ENCODE data around the gene PXK.
"Not testable (repeated sequence)": the region's sequence is repeated elsewhere in the genome, so short reads cannot be mapped to it uniquely, and the experiment has no call there.

The PXK gene

DNA sequence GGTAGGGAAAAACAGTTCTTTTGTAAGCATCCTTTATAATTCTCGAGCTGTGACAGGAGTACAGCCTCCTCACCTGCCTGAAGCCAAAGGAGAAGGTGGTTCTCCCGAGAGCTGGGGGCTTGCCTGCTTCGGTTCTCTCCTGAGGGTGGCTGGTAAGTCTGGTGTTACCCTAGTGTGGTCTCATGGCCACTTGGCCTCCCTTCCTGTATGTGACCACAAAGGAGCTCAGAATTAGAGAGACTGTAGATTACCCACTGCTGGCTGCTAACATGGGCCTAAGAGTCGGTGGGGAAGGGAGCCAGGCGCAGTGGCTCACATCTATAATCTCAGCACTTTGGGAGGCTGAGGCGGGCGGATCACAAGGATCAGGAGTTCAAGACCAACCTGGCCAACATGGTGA is 88.3 kb downstream of the PXK start:
- DNase-seq, result no peak

- no peak for DNase-seq
Observed at GRCh38 chr3:58422756-58423325, 90.1 kb downstream of the PXK start.

DNA sequence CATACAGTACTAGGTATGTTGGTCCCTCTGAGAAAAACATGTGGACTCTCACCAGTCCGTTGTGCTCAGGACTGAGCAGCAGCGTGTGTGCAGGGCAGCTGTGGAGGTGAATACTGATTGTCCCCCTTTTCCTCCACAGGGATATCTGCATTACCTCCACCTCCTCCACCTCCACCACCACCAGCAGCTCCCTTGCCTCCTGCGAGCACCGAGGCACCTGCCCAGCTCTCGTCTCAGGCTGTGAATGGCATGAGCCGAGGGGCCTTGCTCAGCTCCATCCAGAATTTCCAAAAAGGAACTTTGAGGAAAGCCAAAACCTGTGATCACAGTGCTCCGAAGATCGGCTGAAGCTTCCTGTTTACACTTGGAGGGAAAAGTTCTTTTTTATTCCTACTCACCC is 91.9 kb downstream of the PXK start:
- no peak for DNase-seq

DNA sequence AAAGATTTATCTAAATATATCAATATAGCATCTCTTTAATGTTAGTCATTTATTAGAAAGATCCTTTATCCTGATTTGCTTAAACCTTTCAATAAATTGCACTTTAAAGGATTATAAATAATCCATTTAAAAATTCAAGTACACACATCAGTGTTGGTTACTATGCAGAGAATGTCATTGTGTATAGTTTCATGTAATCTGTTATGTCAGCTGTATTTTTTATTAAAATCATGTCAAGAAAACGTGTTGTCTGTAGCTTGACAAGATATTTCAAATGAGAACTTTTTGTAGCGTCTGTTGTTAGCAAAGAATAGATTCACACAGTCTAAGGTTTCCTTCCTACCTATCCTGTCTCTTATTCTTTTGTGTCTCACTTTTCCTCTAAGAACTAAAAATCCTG is 93.1 kb downstream of the PXK start:
- DNase-seq, result no peak

GRCh38 chr3:58427661-58428361 is 95.1 kb downstream of the PXK start:
- no peak for DNase-seq

DNA sequence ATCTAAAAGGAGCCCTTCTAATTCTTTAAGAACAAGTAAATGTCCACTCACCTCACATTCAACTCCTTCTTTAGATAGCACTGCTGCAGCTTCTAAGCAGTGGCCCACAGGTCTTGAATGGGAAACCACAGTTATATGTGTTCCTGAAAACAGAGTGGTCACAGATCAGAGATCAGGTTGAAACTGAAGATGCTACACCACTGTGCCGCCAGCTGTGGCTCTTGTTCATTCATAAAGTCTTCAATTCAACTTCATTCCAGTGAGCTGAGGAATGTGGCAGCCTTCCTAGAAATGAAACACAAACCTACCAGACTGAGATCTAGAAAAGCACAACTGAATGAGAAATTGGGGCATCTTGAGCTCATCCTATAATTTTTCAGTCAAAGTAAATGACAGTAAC is 97.0 kb downstream of the PXK start:
- DNase-seq, result no peak

DNA sequence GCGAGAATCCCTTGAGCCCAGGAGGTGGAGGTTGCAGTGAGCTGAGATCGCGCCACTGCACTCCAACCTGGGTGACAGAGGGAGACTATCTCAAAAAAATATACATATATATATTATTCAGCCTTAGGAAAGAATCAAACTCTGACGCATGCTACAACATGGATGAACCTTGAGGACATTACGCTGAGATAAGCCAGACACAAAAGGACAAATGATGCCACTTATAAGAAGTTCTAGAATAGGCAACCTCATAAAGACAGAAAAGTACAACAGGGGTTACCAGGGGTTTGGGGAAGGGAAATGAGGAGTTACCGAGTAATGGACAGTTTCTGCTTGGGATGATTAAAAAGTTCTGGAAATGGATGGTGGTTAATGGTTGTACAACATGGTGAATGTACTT is 100.2 kb downstream of the PXK start:
- no peak for DNase-seq

- peak; percentile 94 for DNase-seq
Observed at GRCh38 chr3:58433400-58434167, 100.9 kb downstream of the PXK start, which contains the start of gene PDHB. Gene PDHB, minus strand, starts transcription at chr3:58433832. Its CDS starts 23 bp downstream, at chr3:58433809.

- no peak for DNase-seq
Observed at GRCh38 chr3:58434168-58434504, 101.4 kb downstream of the PXK start.

DNA sequence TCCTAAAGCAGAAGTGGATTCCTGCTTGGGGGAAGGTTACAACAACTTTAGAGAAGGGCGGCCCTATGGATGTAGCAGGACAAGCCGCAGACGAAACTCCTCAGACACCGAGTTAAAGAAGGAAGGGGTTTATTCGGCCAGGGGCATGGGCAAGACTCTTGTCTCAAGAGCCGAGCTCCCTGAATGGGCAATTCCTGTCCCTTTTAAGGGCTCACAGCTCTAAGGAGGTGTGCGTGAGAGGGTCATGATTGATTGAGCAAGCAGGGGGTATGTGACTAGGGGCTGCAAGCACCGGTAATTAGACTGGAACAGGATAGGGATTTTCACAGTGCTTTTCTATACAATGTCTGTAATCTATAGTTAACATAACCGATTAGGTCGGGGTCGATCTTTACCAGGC is 101.8 kb downstream of the PXK start:
- DNase-seq, result no peak

GRCh38 chr3:58434990-58435389 is 102.3 kb downstream of the PXK start:
- DNase-seq, result no peak

DNA sequence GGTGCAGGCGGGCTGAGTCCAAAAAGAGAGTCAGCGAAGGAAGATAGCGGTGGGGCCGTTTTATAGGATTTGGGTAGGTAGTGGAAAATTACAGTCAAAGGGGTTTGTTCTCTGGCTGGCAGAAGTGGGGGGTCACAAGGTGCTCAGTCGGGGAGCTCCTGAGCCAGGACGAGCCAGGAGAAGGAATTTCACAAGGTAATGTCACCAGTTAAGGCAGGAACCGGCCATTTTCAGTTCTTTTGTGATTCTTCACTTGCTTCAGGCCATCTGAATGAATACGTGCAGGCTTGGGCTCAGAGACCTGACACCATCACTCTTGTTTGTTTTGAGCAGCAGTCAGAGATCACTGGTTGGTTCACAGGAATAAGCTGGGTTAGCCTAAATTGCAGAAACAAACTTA is 104.6 kb downstream of the PXK start:
- DNase-seq, result not testable (repeated sequence)

- not testable (repeated sequence) for DNase-seq
Observed at GRCh38 chr3:58440996-58441355, 108.3 kb downstream of the PXK start.

DNA sequence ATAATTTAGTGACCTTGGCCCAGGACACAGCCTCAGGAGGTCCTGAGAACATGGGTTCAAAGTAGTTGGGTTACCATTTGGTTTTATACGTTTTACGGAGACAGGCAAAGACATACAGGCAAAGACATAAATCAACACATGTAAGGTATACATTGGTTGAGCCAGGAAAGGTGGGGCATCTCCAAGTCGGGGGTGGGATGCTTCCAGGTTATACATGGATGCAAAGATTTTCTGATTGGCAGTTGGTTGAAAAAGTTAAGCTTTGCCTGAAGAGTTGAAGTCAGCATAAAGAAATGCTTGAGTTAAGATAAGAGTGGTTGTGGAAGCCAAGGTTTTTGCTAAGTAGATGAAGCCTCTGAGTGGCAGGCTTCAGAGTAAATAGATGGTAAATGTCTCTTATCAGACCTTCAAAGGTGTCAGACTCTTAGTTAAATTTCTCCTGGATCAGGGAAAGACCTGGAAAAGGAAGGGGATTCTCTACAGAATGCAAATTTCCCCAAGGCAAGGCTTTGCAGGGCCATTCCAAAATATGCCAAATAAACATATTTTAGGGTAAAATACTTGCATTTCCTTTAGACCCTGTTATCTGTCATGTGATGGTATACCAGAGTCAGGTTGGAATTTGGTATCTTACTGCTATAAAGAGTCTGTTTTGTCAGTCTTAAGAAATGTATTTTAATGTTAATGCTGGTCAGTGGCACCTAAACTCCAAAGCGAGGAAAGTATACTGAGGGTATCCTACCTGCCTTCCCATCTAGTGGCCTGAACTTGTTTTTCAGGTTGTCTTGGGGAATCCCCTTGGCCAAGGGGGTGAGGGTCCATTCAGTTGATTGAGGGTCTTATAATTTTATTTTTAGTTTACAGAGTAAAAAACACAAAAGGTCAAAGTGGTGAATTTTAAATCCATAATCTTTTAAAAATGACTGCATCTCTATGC is 109.1 kb downstream of the PXK start:
- no peak for DNase-seq

GRCh38 chr3:58452176-58452575 is 119.5 kb downstream of the PXK start:
- no peak for DNase-seq

GRCh38 chr3:58459160-58459559 is 126.5 kb downstream of the PXK start:
- no peak for DNase-seq

- DNase-seq, result no peak
Observed at GRCh38 chr3:58462829-58463180, 130.1 kb downstream of the PXK start.

DNA sequence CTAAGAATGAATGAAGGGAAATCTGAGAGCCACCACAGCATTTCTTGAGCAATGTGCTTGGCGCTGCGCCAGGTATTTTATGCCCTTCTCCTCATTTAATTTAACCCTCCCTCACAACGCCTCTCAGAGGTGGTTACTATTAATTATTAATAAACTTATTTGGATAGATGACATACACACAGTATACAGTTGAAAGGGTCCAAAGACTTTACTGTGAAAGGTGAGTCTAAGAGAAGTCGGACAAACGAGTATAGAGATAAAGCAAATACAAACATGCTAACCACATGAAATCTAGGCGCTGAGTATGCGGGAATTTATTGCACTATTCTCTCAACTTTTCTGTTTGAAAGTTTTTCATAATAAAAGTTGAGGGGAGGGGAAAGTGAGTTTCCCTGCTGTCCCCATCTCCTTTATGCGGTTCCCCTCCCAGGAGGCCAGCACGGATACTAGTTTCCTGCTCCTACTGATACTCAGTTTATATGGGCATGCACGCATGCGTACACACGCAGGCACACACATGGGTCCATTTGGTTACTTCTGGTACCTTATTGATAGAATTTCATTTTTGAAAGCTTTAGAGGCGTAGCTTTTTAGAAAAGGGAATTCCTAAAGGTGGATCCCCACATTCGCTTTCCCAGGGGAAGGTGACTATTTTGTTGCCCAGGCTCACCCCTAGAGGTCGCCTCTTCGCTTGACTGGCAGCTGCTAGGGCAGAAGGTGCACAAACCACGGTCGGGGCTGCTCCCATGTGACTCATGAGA is 130.7 kb downstream of the PXK start:
- DNase-seq, result peak; percentile 93

DNA sequence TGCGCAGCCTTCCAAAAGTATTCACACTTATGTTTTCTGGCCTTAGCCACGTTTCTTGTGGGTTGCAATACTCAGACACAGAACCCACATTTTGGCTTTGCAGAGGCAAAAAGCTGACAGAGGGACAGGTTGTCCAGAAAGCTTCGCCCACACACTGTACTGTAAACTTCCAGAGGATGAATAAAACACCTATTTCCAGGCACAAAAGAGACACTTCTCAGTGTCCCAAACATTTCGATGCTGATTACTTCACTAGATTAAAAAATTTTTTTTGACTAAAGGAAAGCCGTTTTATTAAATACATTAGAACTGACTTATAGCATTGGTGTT is 131.2 kb downstream of the PXK start:
- DNase-seq, result no peak

DNA sequence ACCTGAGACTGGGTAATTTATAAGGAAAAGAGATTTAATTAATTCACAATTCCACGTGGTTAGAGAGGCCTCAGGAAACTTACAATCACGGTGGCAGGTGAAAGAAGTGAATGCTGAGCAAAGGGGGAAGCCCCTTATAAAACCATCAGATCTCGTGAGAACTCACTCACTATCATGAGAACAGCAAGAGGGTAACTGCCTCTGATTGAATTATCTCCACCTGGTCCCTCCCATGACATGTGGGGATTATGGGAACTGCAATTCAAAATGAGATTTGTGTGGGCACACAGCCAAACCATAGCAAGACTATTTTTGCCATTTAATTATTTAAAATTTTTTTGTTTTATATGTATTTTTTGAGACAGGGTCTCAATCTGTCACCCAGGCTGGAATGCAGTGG is 132.2 kb downstream of the PXK start:
- peak; percentile 52 for DNase-seq

GRCh38 chr3:58466899-58467563 is 134.3 kb downstream of the PXK start:
- DNase-seq, result no peak

DNA sequence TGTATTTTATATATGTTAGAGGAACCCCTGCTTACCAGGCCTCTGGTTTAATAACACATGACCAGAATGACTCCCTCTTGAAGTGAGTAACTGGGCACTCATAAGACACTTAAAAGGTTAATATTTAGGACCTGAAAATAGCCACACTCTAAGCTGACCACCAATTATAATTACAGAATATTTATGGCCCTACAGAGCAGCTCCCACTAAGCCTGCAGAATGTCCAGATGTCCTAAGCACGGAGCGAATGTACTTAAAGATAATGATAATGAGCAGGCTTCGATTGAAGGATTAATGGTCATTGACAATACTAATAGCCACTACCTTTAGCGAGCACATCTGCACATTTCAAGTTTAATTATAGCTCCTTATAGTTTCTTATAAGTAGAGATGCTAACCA is 136.4 kb downstream of the PXK start:
- DNase-seq, result no peak
